ENCODE results near the gene MGAT4A.
"Not testable (repeated sequence)": the region's sequence is repeated elsewhere in the genome, so short reads cannot be mapped to it uniquely, and the experiment has no call there.

Gene MGAT4A

DNA sequence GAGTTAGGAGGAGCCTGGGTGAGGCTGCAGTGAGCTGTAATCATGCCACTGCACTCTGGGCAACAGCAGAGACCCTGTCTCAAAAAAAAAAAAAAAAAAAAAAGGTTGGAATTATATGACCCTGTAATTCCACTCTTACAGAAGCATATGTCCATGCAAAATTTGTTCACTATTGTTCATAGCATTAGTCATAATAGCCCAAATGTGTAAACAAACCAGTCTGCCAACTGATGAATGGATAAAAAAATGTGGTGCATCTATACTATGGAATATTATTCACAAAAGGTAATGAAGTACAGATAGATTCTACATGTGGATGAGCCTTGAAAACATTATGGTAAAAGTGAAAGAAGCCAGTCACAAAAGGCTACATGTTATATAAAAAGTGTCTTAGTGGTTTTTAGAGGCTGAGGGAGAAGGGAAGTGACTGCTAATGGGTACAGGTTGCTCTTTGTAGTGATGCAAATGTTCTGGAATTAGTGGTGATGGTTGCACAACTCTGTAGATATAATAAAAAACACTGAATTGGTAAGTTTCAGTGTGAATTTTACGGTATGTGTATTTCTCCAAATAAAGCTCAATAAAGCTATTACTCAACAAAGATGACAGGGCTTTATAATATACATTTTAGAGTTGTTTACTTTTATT, 132.0 kb downstream of the MGAT4A start:
- no peak for DNase-seq

DNA sequence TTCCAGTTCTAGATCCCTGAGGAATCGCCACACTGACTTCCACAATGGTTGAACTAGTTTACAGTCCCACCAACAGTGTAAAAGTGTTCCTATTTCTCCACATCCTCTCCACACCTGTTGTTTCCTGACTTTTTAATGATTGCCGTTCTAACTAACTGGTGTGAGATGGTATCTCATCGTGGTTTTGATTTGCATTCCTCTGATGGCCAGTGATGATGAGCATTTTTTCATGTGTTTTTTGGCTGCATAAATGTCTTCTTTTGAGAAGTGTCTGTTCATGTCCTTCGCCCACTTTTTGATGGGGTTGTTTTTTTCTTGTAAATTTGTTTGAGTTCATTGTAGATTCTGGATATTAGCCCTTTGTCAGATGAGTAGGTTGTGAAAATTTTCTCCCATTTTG, 136.3 kb downstream of the MGAT4A start:
- not testable (repeated sequence) for DNase-seq

DNA sequence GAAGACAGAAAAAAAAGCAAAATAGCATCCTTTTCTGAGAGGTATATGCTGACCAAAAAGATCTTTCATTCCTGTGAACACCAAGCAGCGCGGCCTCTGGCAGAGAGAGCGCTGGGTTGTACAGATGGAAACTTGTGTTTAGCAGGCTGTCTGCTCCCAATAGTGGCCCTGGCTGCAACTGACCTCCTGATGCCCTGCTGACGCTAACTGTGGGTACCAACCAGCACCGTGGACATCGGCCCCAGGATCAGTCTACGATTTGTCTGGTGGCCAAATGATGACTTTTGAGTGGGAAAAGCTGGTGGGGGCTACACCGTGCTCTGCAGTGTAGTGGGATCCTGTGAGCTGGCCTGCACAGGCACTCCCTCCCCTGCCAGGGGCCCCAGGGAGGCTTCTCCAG, 138.4 kb downstream of the MGAT4A start:
- DNase-seq = no peak

DNA sequence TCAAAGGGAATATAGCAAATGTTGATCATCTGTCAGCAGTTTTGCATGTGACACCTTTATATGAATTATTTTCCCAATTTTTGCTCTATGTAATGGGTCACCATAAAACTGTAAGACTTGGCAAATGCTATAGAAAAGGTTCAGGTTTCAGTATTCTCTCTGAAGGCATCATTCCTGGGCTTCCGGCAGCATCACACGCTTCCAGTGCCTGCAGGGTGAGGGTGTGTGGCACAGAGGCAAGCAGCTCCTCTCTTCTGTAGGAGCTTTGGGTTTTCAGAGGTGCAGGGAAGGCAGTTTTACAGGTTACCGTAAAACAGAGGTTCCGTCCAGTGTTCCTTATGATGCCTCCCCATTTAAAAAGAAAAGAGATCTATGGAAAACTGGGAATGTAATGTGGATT, 141.4 kb downstream of the MGAT4A start:
- DNase-seq = no peak

DNA sequence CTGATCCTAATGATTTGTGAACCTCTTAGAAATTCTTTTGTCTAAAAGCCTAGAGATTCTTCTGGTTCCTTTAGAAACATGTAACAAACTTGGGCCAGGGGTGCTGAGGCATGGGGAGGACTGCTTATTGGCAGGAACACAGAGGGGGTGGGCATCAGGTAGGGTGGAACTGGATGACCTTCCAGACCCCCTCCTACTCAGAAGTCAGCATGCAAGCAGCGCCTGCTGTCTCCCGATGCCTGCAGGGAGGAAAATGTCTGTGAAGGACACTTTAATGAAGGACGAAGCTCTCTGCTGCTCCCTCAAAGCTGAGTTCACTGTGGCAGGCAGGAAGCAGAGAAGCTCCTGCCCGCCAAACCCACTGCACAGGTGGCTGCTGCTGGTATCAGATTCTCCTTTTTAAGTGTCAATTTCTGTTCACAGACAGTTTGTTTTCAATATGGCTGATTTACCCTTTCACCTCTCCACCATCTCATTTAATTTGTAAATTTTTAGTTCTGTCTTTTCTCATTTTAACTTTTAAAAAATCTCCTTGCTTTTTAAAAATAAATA, 142.0 kb downstream of the MGAT4A start:
- DNase-seq = no peak

DNA sequence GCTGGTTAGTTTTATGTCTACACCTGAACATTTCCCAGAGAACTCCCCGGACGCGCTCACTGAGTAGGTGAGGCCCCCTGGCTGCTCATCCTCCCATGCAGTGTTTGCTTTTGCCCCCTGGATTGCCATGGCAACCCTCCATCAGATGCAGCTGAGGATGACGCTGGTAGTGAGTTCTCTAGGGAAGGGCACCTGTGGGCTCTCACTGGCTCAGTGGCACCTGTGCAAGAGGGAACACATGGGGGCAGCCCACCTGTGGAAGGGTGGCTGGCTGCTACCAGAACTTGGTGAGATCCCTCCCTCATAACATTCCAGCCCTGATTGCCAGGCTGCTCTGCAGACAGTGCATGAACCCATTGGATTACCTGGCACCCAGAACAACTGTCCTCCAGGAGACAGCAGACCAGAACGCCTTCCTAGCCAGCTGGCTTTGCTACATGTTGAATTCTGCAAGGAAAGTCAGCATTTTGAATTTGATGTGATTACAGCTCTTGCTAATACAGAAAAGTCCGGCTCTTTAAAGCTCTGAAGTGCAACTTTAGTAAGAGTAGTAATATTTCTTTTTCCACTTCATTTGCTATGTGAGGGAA, 144.3 kb downstream of the MGAT4A start:
- DNase-seq = no peak

DNA sequence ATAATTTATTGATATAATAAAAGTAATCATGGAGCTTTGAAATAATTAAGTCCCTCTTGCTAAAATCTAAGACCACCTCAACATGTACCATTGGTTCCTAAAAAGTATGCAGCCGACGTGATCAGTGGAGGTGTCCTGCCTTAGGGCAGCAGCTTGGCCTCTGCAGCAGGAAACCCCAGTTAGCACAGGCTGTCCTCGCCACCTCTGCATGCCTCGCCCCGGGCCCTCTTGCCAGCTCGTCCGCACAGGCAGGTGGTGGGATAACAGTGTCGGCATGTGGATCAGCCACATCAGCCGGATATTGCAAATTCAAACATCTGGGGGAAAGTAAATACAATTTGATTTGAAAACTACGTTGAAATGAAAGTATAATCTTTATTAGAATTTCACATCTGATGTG, 145.5 kb downstream of the MGAT4A start:
- no peak for DNase-seq

DNA sequence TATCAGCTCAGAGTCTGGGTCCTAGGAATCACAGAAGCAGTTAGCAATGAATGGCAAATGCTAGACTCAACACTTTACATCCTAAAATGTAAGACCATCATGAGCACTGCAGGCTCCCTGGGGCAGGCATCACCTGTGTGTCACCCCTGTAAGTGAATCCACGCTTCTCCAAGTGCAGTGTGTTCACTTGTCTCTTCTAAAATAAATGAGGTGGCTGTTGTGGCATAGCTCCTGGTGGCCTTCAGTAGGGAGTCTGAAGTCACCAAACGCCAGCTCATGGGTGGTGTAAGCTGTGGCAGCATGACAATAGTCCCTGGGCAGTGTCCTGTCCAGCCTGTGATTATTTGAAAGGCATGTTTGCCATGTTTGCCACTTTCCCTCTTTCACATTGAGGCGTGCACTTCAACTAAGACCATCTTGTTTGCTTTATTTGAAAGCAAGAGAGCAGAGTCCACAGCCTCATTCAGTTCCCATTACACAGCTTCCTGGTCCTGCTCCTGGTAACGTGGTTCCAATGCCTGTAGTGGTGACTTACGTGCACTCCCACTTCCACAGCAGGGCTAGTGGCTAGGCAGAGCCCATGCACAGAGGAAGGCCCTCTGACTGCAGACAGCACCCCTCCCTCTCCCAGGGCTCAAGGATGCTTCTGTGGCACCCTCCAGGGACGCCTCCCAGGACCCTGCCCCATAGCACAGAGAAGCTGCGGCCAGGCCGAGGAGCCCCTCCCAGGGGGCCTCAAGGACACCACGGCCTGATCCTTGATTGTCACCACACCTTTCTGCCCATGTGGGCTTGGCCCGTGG, 146.9 kb downstream of the MGAT4A start:
- DNase-seq = no peak

DNA sequence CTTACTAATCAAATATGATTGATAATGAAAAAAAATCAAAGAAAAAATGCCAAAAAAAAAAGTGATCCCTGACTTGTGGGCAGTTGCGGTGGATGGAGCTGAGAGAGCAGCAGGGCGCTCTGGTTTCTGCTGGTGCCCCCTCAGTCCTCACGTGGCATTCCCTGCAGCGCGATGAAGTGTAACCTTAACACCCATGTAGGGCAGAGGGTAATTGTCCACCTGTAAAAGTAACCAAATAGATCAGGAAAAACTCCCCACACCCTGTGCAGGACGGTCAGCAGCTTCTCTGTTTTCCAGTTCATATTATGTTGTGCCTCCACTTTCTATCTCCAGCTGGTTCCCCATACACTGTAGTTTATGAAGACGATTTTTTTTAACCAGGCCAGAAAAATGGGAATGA, 147.7 kb downstream of the MGAT4A start:
- DNase-seq = no peak

DNA sequence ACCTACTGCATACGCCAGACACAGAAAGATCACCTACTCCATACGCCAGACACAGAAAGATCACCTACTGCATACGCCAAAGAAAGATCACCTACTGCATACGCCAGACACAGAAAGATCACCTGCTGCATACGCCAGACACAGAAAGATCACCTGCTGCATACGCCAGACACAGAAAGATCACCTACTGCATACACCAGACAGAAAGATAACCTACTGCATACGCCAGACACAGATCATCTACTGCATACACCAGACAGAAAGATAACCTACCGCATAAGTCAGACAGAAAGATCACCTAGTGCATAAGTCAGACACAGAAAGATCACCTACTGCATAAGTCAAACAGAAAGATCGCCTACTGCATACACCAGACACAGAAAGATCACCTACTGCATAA, 148.4 kb downstream of the MGAT4A start:
- DNase-seq = no peak

DNA sequence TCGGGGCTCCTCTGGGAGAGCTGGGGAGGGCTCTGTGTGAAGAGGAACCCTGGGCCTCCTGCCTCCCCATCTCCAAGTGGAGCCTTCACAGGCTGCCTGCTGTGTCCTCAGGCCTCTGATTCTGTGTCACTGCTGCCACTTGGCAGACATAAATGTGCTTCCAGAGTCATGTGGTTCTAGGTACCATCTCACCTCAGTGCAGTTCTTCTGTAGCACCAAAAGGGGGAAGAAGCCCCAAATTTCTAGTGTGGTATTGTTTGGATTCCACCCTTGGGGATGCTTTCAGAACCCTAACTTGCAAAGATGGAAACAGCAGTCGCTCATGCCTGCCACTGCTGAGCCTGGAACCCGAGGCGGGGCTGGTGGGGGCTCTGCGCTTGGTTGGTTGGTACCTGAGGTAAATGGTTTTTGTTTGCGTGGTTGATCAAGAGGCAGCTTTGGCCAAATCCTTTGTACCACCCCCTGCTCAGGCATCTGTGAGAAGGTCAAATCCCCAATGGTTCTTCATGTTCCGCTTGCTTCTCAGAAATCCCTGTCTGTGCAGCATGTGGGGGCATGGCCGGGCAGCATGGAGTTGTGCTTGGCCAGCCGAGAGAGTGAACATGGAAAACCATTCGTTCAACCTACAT, 150.2 kb downstream of the MGAT4A start:
- DNase-seq = no peak

DNA sequence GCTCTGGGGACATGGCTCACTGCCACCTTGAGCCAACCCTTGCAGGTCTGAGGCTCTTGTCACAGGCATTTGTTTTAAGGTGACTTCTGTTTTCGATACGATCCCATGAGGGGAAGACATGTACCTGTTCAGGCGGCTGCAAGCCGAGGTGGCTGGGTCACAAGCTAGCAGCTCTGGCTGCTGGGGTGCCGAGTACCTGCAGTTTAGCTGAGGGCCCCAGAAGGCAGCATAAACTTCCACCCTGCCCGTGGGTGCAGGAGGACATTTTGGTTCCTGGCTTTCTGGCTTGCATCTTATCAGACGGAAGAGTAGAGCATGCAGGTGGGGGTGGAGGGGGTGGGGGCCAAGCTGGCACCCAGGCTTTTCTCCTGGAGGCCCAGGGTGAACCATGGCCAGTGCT, 151.0 kb downstream of the MGAT4A start:
- no peak for DNase-seq

DNA sequence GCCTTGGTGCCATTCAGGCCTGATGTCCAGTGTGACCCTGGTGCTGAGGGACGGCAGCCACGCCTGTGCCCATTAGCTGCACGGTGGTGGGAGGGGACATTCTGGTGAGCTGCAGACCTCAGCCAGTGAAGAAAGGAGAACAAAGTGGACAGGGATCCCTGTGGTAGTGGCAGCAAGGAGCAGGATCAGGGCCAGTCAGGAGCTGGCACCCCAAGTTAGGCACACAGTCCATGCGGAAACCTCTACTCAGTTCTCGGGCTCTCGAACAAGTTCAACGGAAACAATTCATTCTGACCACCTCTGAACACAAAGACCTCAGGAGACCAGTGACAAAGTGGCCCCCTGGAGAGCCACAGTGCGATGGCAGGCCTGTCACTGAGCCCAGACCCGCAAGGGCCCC, 152.7 kb downstream of the MGAT4A start:
- no peak for DNase-seq

DNA sequence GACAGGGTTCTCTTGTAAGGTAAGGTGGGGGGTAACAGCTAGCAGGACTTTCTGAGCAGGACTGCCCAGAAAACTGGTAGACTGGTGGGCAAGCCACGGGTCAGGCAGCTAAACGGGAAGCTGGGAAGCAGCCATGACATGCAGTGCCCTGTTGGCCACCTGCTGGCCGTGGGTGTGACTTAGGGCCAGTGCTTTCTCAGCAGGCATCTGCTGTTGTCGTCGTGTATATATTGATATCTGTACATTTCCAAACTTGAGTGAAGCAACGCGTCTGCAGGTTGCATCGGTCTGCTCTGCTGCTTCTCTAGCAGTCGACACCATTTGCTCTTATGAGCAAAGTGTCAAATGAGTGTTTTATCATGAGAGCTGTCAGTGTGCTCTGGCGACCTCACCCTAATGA, 153.6 kb downstream of the MGAT4A start:
- DNase-seq = no peak

DNA sequence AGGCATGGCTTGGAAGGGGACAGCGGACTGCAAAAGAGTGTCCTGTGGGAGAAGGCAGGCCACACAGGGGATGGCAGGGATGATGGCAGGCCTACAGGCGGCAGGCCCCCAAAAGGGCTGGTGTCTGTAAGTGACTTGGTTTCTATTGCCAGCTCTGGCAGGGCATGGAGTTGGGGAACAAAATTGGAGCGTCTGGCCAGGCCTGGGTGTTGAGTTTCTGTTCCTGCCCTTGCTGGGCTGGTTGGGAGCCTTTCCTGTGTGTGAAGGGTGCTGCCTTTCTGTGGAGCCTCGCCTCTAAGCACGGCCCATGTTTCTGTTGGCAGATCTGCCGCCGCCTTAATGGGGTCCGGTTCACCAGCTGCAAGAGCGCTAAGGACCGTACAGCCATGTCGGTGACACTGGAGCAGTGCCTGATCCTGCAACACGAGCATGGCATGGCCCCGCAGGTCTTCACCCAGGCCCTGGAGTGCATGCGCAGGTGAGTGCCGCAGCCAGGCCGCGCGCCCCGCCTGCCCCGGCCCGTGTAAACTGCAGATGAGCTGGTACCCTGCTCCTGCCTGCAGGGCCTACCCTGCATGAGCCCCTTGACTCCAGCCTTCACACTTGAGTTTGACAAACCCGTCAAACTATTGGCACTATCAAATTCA, 154.1 kb downstream of the MGAT4A start:
- DNase-seq = no peak

DNA sequence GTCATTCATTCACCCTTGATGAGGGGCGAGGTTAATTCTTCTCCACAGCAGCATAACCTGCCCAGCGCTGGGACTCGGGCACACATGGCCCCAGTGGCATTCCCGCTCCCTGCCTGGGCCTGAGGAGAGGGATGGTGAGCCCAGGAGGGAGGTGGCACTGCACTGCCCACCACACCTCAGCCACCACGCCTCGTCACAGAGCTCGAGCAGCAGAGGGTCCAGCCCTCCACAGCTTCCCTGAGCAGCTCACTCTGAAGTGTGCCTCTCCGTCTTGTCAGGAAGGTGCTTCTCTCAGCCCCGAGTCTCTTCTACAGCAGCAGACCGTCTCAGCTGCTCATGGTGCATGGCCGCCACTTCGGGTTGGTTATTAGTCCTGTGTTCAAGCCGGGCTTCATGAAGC, 157.5 kb downstream of the MGAT4A start:
- no peak for DNase-seq

DNA sequence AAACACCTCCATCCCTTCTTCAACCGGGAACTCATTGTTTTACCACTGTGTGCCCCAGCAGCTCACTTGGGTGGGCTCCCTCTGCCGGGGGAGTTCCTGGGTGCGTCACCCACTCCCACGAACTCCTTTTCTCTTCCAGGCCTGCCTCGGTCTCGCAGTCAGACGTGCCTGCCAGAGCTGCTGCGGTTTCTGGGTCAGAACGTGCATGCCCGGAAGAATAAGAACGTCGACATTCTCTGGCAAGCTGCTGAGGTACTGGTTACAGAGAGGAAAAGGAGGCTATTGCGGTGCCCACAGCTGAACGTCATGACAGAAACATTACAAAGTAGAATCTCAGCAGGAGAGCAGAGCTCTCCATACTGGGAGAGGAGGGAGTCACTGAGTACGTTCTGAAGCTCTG, 158.3 kb downstream of the MGAT4A start:
- no peak for DNase-seq

DNA sequence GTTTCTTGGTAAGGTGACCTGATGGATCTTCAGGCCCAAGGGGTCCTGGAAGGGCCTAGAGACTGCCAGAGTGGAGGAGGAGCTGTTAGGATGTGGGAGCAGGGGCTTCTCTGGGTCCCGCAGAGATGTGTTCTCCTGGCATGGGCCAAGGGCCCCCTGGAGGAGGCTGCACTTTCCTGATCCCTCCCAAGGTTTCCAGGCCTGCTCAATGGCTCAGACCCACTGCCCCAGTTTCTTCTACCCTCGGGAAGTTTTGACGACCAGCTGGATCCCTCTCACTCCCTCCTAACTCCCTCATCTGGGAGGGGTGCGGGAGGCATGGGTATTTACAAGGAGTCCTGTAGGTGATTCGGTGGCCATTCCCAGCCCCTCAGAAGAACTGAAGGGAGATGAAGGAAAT, 158.7 kb downstream of the MGAT4A start:
- DNase-seq = no peak

DNA sequence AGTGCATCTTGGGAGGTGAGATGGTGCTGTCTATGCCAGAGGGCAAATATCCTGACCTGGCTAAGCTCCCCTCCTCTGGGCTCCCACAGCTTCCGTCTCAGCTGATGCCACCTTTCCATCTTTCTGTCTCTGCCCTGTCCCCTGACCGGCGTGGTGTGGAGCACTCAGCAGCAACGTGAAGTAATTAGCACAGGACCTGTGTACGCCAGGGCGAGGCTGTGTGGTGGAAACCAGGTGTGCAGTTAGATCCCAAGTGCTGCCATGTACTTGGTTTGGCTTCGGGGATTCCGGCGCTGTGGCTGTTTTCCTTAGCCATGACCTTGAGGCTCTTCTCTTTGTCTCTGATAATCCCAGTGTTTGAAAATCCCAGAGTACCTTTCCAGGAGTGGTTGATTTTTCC, 159.1 kb downstream of the MGAT4A start:
- DNase-seq = no peak

DNA sequence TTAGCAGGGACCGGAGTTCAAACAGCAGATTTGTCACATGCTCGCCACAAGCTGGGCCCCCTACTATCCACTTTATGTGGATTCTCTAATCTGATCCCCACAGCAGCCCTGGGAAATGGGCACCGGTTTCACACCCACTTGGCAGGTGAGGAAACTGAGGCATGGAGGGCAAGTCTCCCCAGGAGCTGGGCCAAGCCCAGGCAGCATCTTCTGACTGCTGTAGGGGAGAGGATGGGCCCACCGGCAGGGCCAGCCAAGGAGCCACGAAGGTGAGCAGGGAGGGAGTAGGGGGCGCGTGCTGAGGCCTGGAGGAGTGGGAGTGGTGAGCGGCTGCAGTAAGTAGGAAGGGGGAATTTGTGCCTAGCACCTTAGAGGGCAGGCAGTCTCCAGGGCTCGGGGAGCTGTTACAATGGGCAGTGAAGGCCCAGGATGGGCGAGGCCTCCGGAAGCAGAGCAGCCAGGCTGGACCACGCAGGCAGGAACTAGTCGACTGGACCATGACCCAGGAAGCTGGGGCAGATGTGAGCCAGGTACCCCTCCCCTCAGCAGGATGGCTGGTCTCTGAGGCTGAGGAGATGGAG, 159.7 kb downstream of the MGAT4A start:
- DNase-seq = no peak

DNA sequence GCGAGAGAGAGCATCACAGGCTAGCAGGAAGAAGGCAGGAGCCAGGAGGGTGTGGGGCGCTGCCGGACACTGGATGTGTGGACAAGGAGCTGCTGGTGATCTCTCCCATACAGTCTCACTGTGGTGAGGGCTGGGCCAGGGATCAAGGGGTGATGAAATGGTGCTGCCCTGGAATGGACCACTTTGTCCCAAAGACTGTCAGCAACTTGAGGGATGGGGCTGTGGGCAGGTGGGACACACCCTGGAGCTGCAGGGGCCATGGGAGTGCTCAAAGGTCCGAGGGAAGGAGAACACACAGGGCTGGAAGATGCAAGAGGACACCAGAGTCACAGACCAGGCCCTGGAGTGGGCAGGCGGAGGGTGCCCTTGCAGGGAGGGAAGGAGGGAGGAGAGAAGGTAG, 160.6 kb downstream of the MGAT4A start:
- no peak for DNase-seq

DNA sequence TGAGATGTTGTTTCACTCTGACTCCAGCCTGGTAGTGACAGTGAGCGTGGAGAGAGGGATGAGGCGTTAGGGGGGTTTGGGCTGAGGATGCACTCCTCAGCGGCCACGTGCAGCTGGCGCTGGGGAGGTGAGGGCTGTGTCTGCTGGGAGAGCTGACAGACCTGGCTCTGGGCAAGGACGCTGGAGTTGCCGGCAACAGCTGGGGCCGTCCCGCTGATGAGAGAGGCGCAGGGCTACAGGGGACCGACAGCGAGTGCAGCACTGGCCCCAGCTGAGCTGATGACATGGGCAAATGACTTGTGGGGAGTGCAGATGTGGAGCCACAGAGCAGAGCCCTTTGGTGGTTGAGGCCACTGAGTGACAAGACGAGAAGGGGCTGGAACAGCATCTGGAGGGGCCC, 161.0 kb downstream of the MGAT4A start:
- no peak for DNase-seq

Data from GDM1 (cell line).